ENCODE measurements around the gene RNU7-1. TPM values are rescaled to one million over a fixed set of nuclear protein-coding genes. Genes with fewer than 3 reads are reported as not detected.
A peak's percentile ranks its signal among the peaks of the same experiment; 100 is the strongest.

Gene RNU7-1
- total and polyA plus RNA-seq, 10 of the 15 experiments (the other 5 are each of a cell fraction or from before 2014, with no cell fraction given), result not detected

DNA sequence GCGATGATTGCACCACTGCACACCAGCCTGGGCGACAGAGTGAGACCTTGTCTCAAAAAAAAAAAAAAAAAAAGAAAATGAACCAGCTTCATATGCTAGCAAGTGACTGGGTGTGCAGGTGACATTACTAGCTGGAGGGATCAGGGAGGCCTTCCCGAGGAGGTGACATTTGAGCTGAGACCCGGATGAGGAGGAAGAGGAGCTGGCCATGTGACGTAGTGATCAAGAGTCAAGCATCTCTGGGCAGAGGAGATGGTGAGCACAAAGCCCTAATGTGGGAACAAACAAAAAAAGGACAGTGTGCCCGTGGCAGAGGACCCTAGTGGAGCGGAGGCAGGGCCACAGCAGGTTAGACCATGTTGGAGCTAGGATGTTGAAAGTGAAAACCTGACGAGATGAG is 4.0 kb downstream of the RNU7-1 start:
- ChIA-PET CTCF (interaction anchor here (0.8 to 11.6 kb wide), 7 partner anchors 10 to 161 kb away, joined by 3 to 645 read pairs (median 11); partner anchors contain the start of genes C1R and C1RL), RAD21 (ENCODE audit: unreplicated experiment) (interaction anchor here (0.6 to 7.0 kb wide), 5 partner anchors 13 to 162 kb away, joined by 3 to 426 read pairs (median 6); partner anchors contain the start of gene C1RL), POLR2A (interaction anchor here (0.7 to 17.8 kb wide), 9 partner anchors 9 to 230 kb away, joined by 3 to 524 read pairs (median 4); partner anchors contain the start of genes CDCA3, LPCAT3 and USP5), SMC1A (ENCODE audit: uncharacterized antibody, unreplicated experiment) (interaction anchor here (0.6 to 11.6 kb wide), 6 partner anchors 13 to 164 kb away, joined by 3 to 395 read pairs (median 36); partner anchors contain the start of gene C1RL)
- no peak overlapping the region for H2AFZ ChIP-seq (ENCODE audit: control insufficient read depth, low read depth, low read length)
- intact Hi-C loops (cut with micrococcal nuclease; ENCODE audit: unreplicated experiment) (no loop called here), in situ Hi-C loops (cut with MboI) (no loop called here)
- no peak overlapping the region; the same call in 1 of the 2 replicates for H3K27ac ChIP-seq (ENCODE audit: control insufficient read depth, insufficient read depth)
- H3K9ac ChIP-seq (ENCODE audit: control insufficient read depth, insufficient read depth, low read length), result no peak overlapping the region
- 51% methylated on average over 8 of the region's 8 CpGs for WGBS (ENCODE audit: insufficient coverage, insufficient replicate concordance, low lambda C conversion rate, missing lambda C conversion rate)
- no peak overlapping the region; the same call in 1 of the 2 replicates for H3K4me3 ChIP-seq
- no peaks in the 10 kb centered on the region for H4K20me1 ChIP-seq (ENCODE audit: control insufficient read depth, insufficient read depth)
- no peaks in the 10 kb centered on the region for H3K9me3 ChIP-seq (replicated peaks; ENCODE audit: control insufficient read depth, insufficient read depth, low read length)
- TF ChIP-seq HDGF (IDR thresholded peaks at IDR 0.05), result 0 out of 2 replicates have a peak, but pooled peaks have one; percentile 8
- no peak for TF ChIP-seq NFYA (IDR thresholded peaks at IDR 0.05; ENCODE audit: borderline replicate concordance, low read depth, low read length)
- TF ChIP-seq NBN (IDR thresholded peaks at IDR 0.05), result 0 out of 2 replicates have a peak, but pooled peaks have one; percentile 9
- TF ChIP-seq RFX5 (IDR thresholded peaks at IDR 0.05; ENCODE audit: low read depth, low read length), result no peak
- 0 out of 2 replicates have a peak, but pooled peaks have one; percentile 15 for TF ChIP-seq ZNF384 (IDR thresholded peaks at IDR 0.05; ENCODE audit: borderline replicate concordance, low read depth, low read length)
- no peak for TF ChIP-seq RCOR1 (conservative IDR thresholded peaks at IDR 0.05; ENCODE audit: low read depth, low read length)
- H3K4me1 ChIP-seq (ENCODE audit: control insufficient read depth, insufficient read depth, low read length), result peaks cover 55% of the 10 kb centered on the region
- FAIRE-seq (no peak), DNase-seq (ENCODE audit: low read depth, low spot score) (no peak), ATAC-seq (no peak)
- BruUV-seq (replicated peaks), result no TSS peak
- H3K27me3 ChIP-seq (replicated peaks in 1 of 2; ENCODE audit: control insufficient read depth in 2 of 2, insufficient read depth in 2 of 2, low read length in 1 of 2), result no peaks in the 10 kb centered on the region
- peaks cover 0 to 14% of the 10 kb centered on the region in 2 experiments; a peak in 1 of 4 replicates for H3K36me3 ChIP-seq (ENCODE audit: control insufficient read depth in 2 of 2, insufficient read depth in 2 of 2, low read length in 1 of 2)
- H3K79me2 ChIP-seq (ENCODE audit: control insufficient read depth, insufficient read depth, low read length), result peaks cover 59% of the 10 kb centered on the region
- H3K4me2 ChIP-seq (ENCODE audit: control insufficient read depth, insufficient read depth), result peak overlapping the region; percentile 61

All from GM12878 (cell line).